WTC11 (cell line): ENCODE results near the gene MUC6. TPM values are rescaled to one million over a fixed set of nuclear protein-coding genes. Genes with fewer than 3 reads are reported as not detected.

Source experiments
- ATAC-seq: fragments of 200-7000 bp; cut with Tn5 transposase; 2 replicates; pipeline ENCODE4 v1.10.0; 2021; ENCODE audit warnings: mild to moderate bottlenecking, moderate library complexity
- CTCF ChIA-PET: fragments of 300-600 bp; sonication (Branson Sonifier 250); formaldehyde crosslinking; loops from one replicate; lab custom pipeline; 2021; ENCODE audit warnings: antibody characterized with exemption; lab: Charles Lee
- POLR2A ChIA-PET: fragments of 350-600 bp; sonication (Branson Sonifier 250); formaldehyde crosslinking; loops from one replicate; lab custom pipeline; 2021; ENCODE audit warnings: antibody characterized with exemption; lab: Charles Lee
- DNase-seq: peaks from one replicate; pipeline ENCODE4 v3.0.0; 2021; ENCODE audit warnings: low spot score
- H3K27ac Mint-ChIP-seq: 2 replicates; pipeline ENCODE4 v1.8.0; 2021; ENCODE audit warnings: mixed read lengths
- H3K27me3 Mint-ChIP-seq: 2 replicates; pipeline ENCODE4 v1.8.0; 2021; ENCODE audit warnings: low read depth, mild to moderate bottlenecking, moderate library complexity, mixed read lengths
- H3K36me3 Mint-ChIP-seq: 2 replicates; pipeline ENCODE4 v1.8.0; 2021; ENCODE audit warnings: mixed read lengths
- H3K4me1 Mint-ChIP-seq: 2 replicates; pipeline ENCODE4 v1.8.0; 2022; ENCODE audit warnings: mixed read lengths
- H3K4me3 Mint-ChIP-seq: 2 replicates; pipeline ENCODE4 v1.8.0; 2021; ENCODE audit warnings: mild to moderate bottlenecking, moderate library complexity, mixed read lengths
- H3K9me3 Mint-ChIP-seq: 2 replicates; pipeline ENCODE4 v1.8.0; 2021; ENCODE audit warnings: mixed read lengths
- ARID4B ChIP-seq: sonication (generic); formaldehyde crosslinking; IDR thresholded peaks from 2 replicates; pipeline ENCODE4 v1.8.0; 2023; ENCODE audit warnings: missing genetic modification reagents, mild to moderate bottlenecking, borderline replicate concordance
- ATF2 ChIP-seq: sonication (generic); formaldehyde crosslinking; IDR thresholded peaks from 2 replicates; pipeline ENCODE4 v1.8.1; 2022; ENCODE audit warnings: low read depth, missing genetic modification reagents, borderline replicate concordance
- ESRRA ChIP-seq: sonication (generic); formaldehyde crosslinking; IDR thresholded peaks from 2 replicates; pipeline ENCODE4 v1.8.1; 2022; ENCODE audit warnings: mild to moderate bottlenecking, missing genetic modification reagents, borderline replicate concordance
- FOXP4 ChIP-seq: sonication (generic); formaldehyde crosslinking; IDR thresholded peaks from 2 replicates; pipeline ENCODE4 v1.8.0; 2022; ENCODE audit warnings: mild to moderate bottlenecking, missing genetic modification reagents
- IRF2 ChIP-seq: sonication (generic); formaldehyde crosslinking; IDR thresholded peaks from 2 replicates; pipeline ENCODE4 v1.8.0; 2022; ENCODE audit warnings: low read depth, missing genetic modification reagents, borderline replicate concordance
- KAT7 ChIP-seq: sonication (generic); formaldehyde crosslinking; IDR thresholded peaks from 2 replicates; pipeline ENCODE4 v1.8.1; 2023; ENCODE audit warnings: missing genetic modification reagents, mild to moderate bottlenecking, borderline replicate concordance
- MLX ChIP-seq: sonication (generic); formaldehyde crosslinking; IDR thresholded peaks from 2 replicates; pipeline ENCODE4 v1.8.1; 2023; ENCODE audit warnings: mild to moderate bottlenecking, missing genetic modification reagents, moderate library complexity
- NFYB ChIP-seq: sonication (generic); formaldehyde crosslinking; conservative IDR thresholded peaks from 2 replicates; pipeline ENCODE4 v1.8.0; 2022; ENCODE audit warnings: low read depth, missing genetic modification reagents
- NR3C1 ChIP-seq: sonication (generic); formaldehyde crosslinking; conservative IDR thresholded peaks from 2 replicates; pipeline ENCODE4 v1.8.1; 2023; ENCODE audit warnings: low read depth, mild to moderate bottlenecking, missing genetic modification reagents
- STAT6 ChIP-seq: sonication (generic); formaldehyde crosslinking; conservative IDR thresholded peaks from 2 replicates; pipeline ENCODE4 v1.8.1; 2023; ENCODE audit warnings: mild to moderate bottlenecking, low read depth, missing genetic modification reagents, moderate library complexity
- USF1 ChIP-seq: sonication (generic); formaldehyde crosslinking; IDR thresholded peaks from 2 replicates; pipeline ENCODE4 v1.8.0; 2022; ENCODE audit warnings: mild to moderate bottlenecking, missing genetic modification reagents
- USF2 ChIP-seq: sonication (generic); formaldehyde crosslinking; IDR thresholded peaks from 2 replicates; pipeline ENCODE4 v1.8.1; 2023; ENCODE audit warnings: mild to moderate bottlenecking, missing genetic modification reagents, moderate library complexity
- ZNF532 ChIP-seq: fragments of 250-450 bp; sonication (Bioruptor Pico); IDR thresholded peaks from 2 replicates; pipeline ENCODE4 v1.9.0; 2021; ENCODE audit warnings: mild to moderate bottlenecking, borderline replicate concordance
- total RNA-seq: library from RNA; stranded (reverse); gene quantifications from 3 replicates; pipeline ENCODE4 v1.2.3, GENCODE V29; 2021

Gene MUC6
- total RNA-seq, 1 experiment from 2014 or later = 0.13 TPM

GRCh38 chr11:1071571-1072115 is 35.1 kb upstream of the MUC6 start:
- Mint-ChIP-seq H3K9me3 (peaks cover 3% of the 10 kb centered on the region; the same call in 1 of the 2 replicates), H3K27me3 (no peaks in the 10 kb centered on the region; the same call in 1 of the 2 replicates), H3K4me1 (no peaks in the 10 kb centered on the region), H3K36me3 (no peaks in the 10 kb centered on the region), H3K4me3 (no peak overlapping the region), H3K27ac (no peak overlapping the region)
- DNase-seq (peak; percentile 12), ATAC-seq (no peak)
- CTCF ChIA-PET = no interaction called here
- POLR2A ChIA-PET = no interaction called here
- TF ChIP-seq USF1 (no peak), NR3C1 (no peak), ZNF532 (CRISPR knock-in tag) (no peak), FOXP4 (CRISPR knock-in tag) (no peak), USF2 (CRISPR knock-in tag) (no peak), MLX (CRISPR knock-in tag) (no peak), IRF2 (CRISPR knock-in tag) (no peak), STAT6 (CRISPR knock-in tag) (no peak), NFYB (no peak), ARID4B (CRISPR knock-in tag) (no peak), ESRRA (CRISPR knock-in tag) (no peak), KAT7 (CRISPR knock-in tag) (no peak), ATF2 (CRISPR knock-in tag) (no peak)
